HG02763 (cell line): Measurements from ENCODE around the gene PTPN14.
A peak's percentile ranks its signal among the peaks of the same experiment; 100 is the strongest.
"Not testable (repeated sequence)": the region's sequence is repeated elsewhere in the genome, so short reads cannot be mapped to it uniquely, and the experiment has no call there.

Experiments used
- ATAC-seq: cut with Tn5 transposase; IDR thresholded peaks from one replicate; pipeline ENCODE4 v1.9.1; 2021; ENCODE audit warnings: mild to moderate bottlenecking, moderate library complexity; ENCODE audit not compliant: unreplicated experiment

The PTPN14 gene

DNA sequence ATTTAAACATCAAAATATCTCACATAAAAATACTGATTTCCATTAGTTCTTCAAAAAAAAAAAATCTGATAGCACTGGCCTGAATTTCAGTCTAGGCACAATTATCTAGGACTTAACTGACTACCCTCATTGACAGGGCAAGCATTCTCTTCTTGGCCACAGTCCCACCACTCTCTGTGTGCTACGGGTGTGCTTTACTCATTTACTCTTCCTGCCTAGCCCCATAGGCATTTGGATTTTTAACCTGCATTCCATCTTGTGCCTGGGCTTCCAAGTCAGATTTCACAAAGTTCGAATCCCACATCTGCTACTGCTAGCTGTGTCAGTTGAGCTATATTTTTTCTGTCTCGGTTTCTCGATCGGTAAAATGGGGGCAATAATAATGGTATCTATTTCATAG lies 38.0 kb downstream of the PTPN14 start:
- no peak for ATAC-seq

DNA sequence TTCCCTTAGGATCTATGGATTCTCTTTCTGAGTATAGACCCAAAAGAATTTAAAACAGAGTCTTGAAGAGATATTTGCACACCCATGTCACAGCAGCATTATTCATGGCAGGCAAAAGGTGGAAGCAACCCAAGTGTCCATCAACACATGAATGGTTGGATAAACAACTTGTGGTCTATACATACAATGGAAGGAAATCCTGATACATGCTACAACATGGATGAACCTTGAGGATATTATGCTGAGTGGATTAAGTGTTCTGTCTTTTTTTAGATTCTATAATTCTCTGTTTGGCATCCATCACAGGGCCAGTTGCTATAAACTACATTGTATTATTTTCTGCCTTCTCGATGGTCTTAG lies 39.8 kb downstream of the PTPN14 start:
- no peak for ATAC-seq

DNA sequence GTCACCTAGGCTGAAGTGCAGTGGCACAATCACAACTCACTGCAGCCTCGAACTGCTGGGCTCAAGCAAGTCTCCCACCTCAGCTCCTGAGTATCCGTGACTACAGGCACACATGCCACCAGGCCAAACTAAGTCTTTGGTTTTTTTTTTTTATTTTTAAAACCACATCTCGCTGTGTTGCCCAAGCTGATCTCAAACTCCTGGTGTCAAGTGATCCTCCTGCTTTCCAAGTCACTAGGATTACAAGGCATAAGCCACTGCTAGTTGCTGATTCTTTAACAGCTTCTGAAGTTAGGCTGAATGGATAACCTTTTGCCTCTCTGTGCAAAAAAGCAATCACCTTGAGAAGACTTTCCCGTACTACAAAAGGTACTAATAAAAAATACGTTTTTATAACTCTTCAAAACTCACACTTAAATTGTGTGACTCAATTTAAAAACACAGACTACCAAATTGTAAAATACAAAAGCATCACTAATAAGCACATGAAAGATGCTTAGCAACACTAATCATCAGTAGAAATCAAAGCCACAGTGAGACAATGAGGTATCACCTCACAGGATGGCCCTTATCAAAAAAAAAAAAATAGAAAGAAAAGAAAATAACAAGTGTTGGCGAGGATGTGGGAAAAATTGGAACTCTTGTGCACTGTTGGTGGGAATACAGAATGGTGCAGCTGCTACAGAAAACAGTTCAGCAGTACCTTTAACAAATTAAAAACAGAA lies 40.3 kb downstream of the PTPN14 start:
- no peak for ATAC-seq

DNA sequence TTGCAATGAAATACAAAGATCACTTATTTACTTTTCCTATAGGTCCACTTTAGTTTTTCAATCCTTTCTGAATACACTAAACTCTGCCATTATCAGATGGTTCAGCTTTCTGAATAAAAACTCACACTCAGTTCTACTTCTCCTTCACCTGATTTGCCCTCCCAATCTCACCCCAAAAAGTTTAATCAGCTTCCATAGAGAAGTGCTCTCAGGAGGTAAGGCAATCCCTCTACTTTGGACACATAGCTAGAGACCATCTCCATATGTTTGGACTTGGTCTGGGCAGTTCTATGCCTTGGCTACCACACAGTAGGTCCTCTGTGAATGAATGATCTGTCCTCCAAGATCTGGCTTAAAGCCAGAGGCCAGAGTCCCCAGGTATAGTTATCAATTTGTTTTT lies 40.9 kb downstream of the PTPN14 start:
- no peak for ATAC-seq

DNA sequence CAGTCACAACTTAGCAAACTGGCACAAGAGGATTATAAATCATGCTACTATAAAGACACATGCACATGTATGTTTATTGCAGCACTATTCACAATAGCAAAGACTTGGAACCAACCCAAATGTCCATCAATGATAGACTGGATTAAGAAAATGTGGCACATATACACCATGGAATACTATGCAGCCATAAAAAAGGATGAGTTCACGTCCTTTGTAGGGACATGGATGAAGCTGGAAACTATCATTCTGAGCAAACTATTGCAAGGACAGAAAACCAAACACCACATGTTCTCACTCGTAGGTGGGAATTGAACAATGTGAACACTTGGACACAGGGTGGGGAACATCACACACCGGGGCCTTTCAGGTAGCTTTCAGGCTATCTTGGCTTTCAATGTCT lies 41.8 kb downstream of the PTPN14 start:
- ATAC-seq = not testable (repeated sequence)

DNA sequence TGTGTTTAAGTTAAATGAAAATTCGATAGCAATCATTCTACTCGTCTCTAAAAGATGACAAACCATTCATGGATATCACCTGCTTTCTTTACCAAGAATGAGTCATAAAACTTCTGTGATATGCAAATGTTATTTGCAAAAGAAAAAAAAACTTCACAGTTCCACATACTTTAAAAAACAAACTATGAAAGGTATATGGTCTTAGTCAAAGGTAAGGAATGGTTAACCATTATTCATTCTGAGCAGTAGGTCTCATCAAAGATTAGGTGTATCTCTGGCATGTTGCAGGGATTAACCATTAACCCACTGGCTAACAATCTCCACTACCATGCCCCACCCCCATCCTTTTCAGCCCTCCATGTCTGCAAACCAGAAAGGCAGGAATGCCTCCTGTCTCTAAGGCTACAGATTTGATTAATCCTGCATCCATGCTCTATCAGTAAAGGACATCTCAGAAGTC lies 44.4 kb downstream of the PTPN14 start:
- peak; percentile 68 for ATAC-seq

DNA sequence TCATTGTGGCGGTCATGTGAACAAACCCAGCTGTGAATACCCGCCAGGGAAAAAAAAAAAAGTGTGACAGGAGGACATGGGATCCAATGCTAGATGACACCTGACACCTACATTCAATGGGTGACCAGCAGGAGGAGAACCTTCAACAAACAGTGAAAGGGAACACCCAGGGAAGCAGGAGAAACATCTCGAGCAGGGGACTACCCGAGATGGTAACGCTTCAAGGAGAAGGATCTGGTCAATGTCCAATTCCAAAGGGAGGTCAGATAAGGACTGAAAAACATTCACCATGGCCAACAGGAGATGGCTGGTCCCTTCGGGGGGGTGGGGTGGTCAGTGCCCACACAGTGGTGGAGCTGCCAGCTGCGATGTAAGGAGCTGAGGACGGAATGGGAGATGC lies 46.3 kb downstream of the PTPN14 start:
- ATAC-seq = no peak

DNA sequence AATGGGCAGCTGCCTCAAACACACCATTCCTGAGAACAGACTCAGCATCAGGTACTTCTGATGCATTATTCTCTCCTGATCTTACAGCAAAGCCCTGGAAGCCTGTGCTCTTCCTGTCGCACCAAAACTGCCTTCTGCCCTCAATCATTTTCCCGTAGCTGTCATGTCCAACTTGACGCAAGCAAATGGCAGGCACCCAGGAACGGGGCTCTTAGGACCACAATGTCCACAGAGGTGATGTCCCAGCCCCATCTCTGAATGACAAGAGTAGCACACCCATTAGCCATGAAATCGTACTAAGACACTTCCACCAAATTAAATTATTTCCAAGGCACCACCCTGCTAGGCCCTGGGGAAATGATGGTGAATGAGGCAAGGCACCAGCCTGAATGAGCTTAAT lies 47.1 kb downstream of the PTPN14 start:
- ATAC-seq = no peak

DNA sequence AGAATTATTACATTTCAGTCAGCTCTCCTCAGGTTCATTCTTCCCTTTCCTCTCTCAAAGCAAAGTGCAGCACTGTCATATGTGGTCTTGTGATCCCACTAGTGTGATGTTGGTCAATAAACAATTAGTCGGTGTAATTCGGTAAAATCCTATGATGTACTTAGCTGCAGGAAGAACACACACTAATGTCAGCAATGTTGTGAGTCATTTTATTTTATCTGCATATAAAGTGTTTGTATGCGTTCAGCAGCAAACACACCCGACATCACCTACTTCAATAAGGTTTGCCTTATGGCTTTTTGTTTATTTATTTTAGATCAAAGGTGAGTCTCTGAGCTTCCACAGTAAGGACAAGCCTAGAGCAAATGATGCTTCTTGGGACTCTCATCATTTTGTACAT lies 47.8 kb downstream of the PTPN14 start:
- no peak for ATAC-seq

DNA sequence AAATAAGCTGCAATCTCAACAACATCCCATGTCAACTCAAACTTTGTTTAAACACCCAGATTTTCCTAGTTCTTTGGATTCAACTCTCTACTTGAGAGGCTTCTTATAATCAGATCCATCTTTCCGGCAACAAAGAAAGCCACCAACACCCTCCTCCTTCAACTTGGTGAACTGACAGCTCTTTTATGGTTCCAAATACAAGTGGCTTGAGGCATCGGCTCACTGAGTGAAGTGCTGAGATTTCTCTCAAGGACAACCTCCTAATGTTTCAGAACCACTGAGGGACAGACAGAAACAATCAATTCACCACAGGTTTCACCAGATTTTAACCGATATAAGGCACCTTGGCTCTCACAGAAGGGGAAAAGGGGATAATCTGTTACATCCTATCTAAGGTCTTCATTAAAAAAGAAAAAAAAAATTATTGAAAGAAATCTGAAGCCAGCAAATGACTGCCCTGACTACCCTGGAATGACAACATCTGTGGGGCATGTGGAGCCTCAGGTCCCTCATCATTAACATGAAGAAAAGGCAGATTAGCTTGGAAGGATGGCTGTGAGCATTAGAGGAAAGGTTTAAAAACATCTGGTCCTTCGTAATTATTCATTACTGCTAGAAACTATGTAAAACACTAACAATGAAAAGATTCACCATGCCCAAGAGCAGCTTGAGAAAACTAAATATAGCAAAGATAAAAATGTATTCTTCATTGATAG lies 50.9 kb downstream of the PTPN14 start:
- no peak for ATAC-seq

DNA sequence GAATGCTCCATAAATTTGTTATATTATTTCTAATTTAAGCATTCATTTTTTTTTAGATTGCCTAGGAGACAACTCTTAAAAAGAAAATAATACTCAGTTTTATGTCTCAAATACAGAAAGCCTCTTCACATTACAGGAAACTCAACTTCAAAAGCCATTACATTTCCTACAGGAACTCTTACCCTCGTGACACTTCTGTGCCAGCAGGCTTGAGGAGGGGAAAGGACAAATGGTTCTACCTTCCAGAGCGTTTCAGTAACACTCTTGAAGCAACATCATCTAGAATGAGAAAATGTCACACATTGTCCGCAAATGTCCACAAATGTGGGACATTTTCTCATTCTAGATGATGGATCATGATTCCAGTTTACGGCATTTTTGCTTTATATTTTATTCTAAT lies 51.7 kb downstream of the PTPN14 start:
- ATAC-seq = no peak

DNA sequence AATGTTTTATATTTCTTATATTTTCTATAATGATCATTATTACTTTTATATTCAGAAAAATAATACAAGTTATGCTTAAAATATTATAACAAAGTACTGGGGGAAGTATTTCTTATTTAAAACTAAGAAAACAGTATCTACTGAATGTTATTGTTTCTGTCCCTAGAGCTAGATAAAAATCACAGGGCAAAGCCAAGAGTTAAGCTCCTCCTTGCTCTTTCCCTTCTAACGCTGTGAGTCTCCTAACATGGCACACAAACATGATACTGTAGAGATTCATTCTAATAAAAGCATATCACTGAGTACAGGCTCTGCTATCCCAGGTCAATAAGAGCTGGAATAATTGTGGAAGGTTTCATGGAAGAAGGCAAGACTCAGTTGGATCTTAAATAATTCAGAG lies 53.4 kb downstream of the PTPN14 start:
- no peak for ATAC-seq

DNA sequence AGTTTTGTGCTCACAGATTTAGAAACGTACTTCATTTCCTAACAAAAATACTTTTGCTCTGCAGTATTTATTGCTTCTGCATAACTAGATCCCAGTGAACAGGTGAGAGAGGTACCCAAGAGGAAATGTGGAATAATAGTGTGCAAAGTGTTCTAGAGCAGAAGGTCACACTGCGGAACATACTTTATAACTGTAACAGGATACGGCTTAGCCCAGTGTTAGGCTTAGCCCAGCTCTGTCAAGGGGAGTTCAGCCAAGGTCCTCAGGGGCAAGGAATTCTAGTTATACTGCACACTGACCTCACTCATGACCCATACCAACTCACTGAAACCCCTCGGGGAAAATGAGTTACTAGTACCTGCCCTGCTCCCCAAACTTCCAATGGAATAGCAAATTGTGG lies 55.3 kb downstream of the PTPN14 start:
- ATAC-seq = no peak

DNA sequence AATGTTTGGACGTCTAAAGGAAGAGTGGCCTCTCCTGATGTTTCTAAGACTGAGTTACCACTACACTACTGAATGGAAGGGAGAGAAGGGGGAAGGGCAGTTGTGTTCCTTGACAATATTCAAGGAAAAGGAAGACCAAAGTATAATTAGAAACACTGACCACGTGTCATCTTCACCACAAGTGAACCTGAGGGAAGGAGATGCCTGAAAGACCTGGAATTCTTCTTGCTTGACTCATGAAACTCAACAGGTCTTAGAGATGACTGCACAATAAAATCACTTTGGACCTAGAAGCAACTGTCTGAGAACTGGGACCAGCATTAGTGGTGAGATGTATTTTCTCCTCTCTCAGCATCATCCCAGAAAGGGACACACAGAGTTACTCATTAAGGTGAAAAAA lies 56.7 kb downstream of the PTPN14 start:
- ATAC-seq = no peak

DNA sequence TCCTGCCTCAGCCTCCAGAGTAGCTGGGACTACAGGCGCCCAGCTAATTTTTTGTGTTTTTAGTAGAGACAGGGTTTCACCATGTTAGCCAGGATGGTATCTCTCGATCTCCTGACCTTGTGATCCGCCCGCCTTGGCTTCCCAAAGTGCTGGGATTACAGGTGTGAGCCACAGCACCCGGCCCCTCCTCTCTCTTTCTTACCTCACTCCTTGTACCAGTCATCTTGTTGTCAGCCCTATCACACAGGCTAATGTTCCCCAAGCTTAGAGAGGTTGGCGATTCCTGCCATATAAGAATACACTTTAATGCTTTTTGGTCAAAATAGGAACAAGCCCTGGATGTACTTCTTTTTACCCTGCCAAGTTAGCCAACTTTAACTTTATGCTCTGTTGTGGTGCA lies 57.2 kb downstream of the PTPN14 start:
- ATAC-seq = not testable (repeated sequence)

DNA sequence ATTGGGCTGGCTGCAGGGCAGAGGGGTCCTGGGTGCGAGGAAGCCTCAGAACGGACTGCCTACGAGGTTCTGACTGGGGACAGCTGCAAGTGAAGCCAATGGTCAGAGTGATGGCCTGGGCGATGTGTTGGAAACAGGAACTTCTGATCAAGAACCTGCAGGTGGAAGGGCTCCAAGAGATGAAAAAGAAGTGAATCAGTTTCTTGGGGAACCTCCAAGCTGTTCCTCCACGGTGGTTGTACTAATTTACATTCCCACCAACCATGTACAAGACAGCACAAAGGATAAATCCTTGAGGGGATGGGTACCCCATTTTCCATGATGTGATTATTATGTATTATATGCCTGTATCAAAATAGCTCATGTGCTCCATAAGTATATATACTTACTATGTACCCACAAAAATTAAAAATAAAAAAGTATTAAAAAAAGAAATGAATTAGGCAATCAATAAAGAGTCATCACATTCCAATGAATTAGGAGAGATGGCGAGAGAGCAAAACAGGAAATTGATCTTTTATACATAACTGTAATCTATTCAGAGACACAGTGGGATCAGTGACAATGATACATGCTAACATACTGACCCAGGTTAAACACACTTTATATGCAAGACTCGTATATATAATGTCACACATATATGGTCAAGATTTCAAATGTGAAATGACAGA lies 58.1 kb downstream of the PTPN14 start:
- no peak for ATAC-seq

DNA sequence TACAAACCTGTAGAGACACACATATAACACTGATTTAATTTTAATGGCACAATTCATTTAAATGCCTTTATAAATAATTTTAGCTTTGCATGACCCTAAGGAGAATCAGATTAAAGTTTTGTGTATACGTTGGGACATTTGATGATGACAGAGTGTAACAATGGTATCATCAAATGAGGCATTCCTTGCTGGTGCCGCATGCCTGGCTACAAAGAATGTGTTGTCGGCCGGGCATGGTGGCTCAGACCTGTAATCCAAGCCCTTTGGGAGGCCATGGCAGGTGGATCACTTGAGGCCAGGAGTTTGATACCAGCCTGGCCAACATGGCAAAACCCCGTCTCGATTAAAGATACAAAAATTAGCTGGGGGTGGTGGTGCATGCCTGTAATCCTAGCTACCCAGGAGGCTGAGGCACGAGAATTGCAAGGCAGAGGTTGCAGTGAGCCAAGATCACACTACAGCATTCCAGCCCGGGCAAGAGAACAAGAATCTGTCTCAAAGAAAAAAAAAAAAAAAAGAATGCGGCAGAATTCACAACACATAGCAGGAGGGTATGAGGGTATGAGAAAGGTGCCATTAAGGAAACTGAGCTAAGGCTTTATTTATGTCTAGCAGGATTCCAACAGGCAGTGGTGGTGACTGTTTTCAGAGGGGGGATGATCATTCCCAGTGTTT lies 58.9 kb downstream of the PTPN14 start:
- ATAC-seq = no peak

DNA sequence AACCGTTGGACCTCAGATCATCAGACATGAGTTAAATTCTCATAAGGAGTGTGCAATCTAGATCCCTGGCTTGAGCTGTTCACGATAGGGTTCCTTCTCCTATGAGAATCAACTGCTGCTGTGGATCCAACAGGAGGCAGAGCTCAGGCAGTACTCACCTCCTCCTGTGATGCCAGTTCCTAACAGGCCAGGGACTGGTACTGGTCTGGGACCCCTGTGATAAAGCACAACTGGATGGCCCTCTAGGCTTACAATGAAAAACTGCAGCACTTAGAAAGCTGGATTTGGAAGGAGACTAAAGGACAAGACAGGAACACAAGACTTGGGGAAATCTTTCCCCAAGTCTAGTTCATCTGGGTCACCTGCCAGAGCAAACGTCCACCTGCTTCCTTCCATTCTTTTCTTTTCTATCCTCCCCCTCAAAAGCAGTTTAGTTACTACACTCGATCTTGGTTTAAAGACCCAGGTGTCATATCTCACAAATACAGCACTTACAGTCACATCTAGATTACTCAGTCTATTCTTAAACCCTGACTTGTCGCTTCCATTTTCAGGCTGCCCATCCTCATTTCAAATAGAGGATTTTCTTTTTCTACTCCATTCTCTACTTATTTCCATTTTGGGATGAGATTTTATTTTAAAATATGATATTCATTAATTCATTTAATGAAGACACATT lies 59.8 kb downstream of the PTPN14 start:
- ATAC-seq = no peak

DNA sequence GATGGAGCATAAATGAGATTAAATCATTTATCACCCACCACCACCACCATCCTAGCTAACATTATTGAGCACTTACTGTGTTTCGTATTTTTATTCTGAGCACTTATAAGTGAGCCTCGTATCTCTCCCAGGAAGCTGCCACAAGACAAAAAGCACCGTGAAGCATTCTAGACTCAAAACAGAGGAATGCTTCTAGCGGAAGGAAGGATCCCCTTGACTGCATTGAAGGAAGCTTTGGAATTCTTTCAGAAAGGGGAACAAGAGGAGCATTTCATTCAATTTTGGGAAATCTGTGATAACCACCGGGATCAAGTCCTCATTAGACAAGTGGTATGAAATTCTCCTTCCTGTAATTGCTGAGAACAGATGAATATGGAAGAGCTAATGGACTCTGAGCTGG lies 66.3 kb downstream of the PTPN14 start:
- no peak for ATAC-seq

DNA sequence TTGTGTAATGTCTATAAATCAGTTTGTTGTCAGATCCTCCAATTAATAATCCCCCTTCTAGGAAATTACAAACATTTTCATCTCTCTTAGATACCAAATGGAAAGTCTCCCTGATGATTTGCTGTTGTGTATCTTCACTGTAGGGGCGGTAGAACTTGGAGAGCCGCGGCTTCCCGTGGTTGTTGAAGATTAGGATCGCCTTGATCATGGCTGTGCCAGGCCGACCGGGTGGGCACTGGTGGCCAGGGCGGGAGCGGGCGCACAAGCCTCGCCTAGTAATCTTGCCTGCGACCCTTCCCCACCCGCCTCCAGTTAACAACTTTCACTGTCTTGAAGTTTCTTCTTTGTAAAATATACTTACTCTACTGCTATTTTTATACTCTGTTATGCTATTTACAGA lies 68.2 kb downstream of the PTPN14 start:
- ATAC-seq = not testable (repeated sequence)
